K562 (cell line): ENCODE results near the gene RFC5. TPM values are rescaled to one million over a fixed set of nuclear protein-coding genes. Genes with fewer than 3 reads are reported as not detected.

ENCODE experiments used
- ATAC-seq: fragments of 200-7000 bp; cut with Tn5 transposase; 3 replicates; pipeline ENCODE4 v1.9.1; 2020; ENCODE audit warnings: moderate library complexity
- BruUV-seq: library from RNA; stranded (reverse); fragments of 400-500 nt; replicated peaks from 2 replicates; lab custom pipeline; 2021; lab: Mats Ljungman, UMichigan
- CTCF ChIA-PET: fragments of 300-600 bp; formaldehyde crosslinking; extraction: SDS; loops from one replicate; lab custom pipeline; 2021; ENCODE audit warnings: low intra/inter-chr PET ratio; lab: Yijun Ruan, JAX
- POLR2A ChIA-PET: fragments of 300-600, 350-650 bp; sonication (Branson Sonifier 250); formaldehyde crosslinking; extraction: SDS; loops from one replicate; lab custom pipeline; 2021; ENCODE audit warnings: antibody characterized with exemption, inconsistent platforms; lab: Yijun Ruan, JAX
- DNase-seq, 4 experiments: peaks; one replicate each; pipeline versions ENCODE4 v3.0.0 to v3.0.0-alpha.2; 2011 to 2018; ENCODE audit warnings: low spot score in 3 of 4, mixed read lengths in 3 of 4; ENCODE audit errors: extremely low read depth in 1 of 4
- FAIRE-seq: peaks from 2 replicates; lab custom pipeline; 2011; peaks lifted over from hg19 to GRCh38; lab: Jason Lieb, UNC
- H2AFZ ChIP-seq: 2 replicates; pipeline ENCODE4 v1.6.0; 2011; ENCODE audit warnings: low read depth, low read length, control low read depth, inconsistent platforms
- H3K27ac ChIP-seq: fragments of 200-600 bp; 3 replicates; pipeline ENCODE4 v1.8.0; 2011; ENCODE audit warnings: low read depth, mild to moderate bottlenecking, control low read depth, inconsistent platforms, low read length, moderate library complexity, mixed read lengths; ENCODE audit errors: extremely low read depth
- H3K27me3 ChIP-seq, 2 experiments: fragments of 300-600 bp in 1 of 2; 2 replicates in 1 of 2; 3 replicates in 1 of 2; pipeline versions ENCODE4 v1.6.0 to v1.8.0; 2011; ENCODE audit warnings: inconsistent platforms in 2 of 2, low read length in 2 of 2, mild to moderate bottlenecking in 1 of 2, mixed read lengths in 1 of 2, moderate library complexity in 1 of 2; ENCODE audit not compliant: control insufficient read depth in 2 of 2, insufficient read depth in 2 of 2
- H3K36me3 ChIP-seq: fragments of 300-600 bp; 3 replicates; pipeline ENCODE4 v1.8.0; 2011; ENCODE audit warnings: mild to moderate bottlenecking, low read length, inconsistent platforms; ENCODE audit not compliant: control insufficient read depth, insufficient read depth
- H3K4me1 ChIP-seq, 2 experiments: fragments of 200-600 bp in 1 of 2; replicated peaks in 1 of 2; 2 replicates in 1 of 2; 3 replicates in 1 of 2; pipeline versions ENCODE4 v1.5.1 to v1.8.0; 2011; ENCODE audit warnings: inconsistent platforms in 2 of 2, low read length in 2 of 2, mild to moderate bottlenecking in 1 of 2, mixed read lengths in 1 of 2, moderate library complexity in 1 of 2; ENCODE audit not compliant: control insufficient read depth in 2 of 2, insufficient read depth in 2 of 2
- H3K4me2 ChIP-seq: 2 replicates; pipeline ENCODE4 v1.6.1; 2011; ENCODE audit warnings: low read length, control low read depth, inconsistent platforms, mixed read lengths; ENCODE audit not compliant: insufficient read depth
- H3K4me3 ChIP-seq: fragments of 200-600 bp; sonication (generic), shearing (Covaris generic); 2 replicates; pipeline ENCODE4 v1.5.1; 2016; ENCODE audit warnings: control low read depth, inconsistent platforms
- H3K79me2 ChIP-seq: fragments of 200-600 bp; 3 replicates; pipeline ENCODE4 v1.8.0; 2011; ENCODE audit warnings: low read length, inconsistent platforms; ENCODE audit not compliant: control insufficient read depth, insufficient read depth
- H3K9ac ChIP-seq, 2 experiments: 2 replicates each; pipeline versions ENCODE4 v1.6.0 to v1.6.1; 2011; ENCODE audit warnings: low read depth in 2 of 2, low read length in 2 of 2, control low read depth in 1 of 2, inconsistent platforms in 1 of 2, mild to moderate bottlenecking in 1 of 2, mixed read lengths in 1 of 2; ENCODE audit not compliant: insufficient read depth in 1 of 2
- H3K9me1 ChIP-seq: one replicate; pipeline ENCODE4 v1.6.0; 2011; ENCODE audit warnings: inconsistent platforms, mild to moderate bottlenecking, low read length, moderate library complexity; ENCODE audit not compliant: control insufficient read depth, insufficient read depth
- H3K9me3 ChIP-seq: replicated peaks from 2 replicates; pipeline ENCODE4 v1.5.1; 2011; ENCODE audit warnings: low read depth, low read length, inconsistent platforms; ENCODE audit not compliant: control insufficient read depth, insufficient read depth
- H4K20me1 ChIP-seq: replicated peaks from 2 replicates; pipeline ENCODE4 v1.6.1; 2011; ENCODE audit warnings: low read length, inconsistent platforms, mixed read lengths; ENCODE audit not compliant: control insufficient read depth, insufficient read depth
- KLF16 ChIP-seq: IDR thresholded peaks from 2 replicates; pipeline ENCODE4 v1.6.1; 2016; ENCODE audit warnings: antibody characterized with exemption
- POLR2AphosphoS5 ChIP-seq: IDR thresholded peaks from 2 replicates; pipeline ENCODE4 v1.6.1; 2011; ENCODE audit warnings: mild to moderate bottlenecking, low read depth, low read length, moderate library complexity; ENCODE audit not compliant: control insufficient read depth, insufficient read depth
- TSHZ1 ChIP-seq: fragments of 250-450 bp; sonication (Bioruptor Pico); IDR thresholded peaks from 2 replicates; pipeline ENCODE4 v1.4.0; 2020; ENCODE audit warnings: mild to moderate bottlenecking, moderate library complexity
- ZNF140 ChIP-seq: fragments of 250-450 bp; sonication (Bioruptor Pico); IDR thresholded peaks from 2 replicates; pipeline ENCODE4 v1.8.0; 2021; ENCODE audit warnings: moderate library complexity, mild to moderate bottlenecking, inconsistent platforms
- ZNF668 ChIP-seq: fragments of 250-450 bp; sonication (Bioruptor Pico); IDR thresholded peaks from 2 replicates; pipeline ENCODE4 v1.8.0; 2022; ENCODE audit warnings: mild to moderate bottlenecking, inconsistent platforms
- WGBS: fragments of 100-300 bp; shearing (Covaris generic); methylation state at CpG from one replicate; pipeline ENCODE4 v1.1.6; 2016; ENCODE audit warnings: low coverage, mixed read lengths; ENCODE audit not compliant: insufficient coverage; ENCODE audit errors: missing lambda C conversion rate; 5-methylcytosine and 5-hydroxymethylcytosine counted together
- in situ Hi-C: fragments of 300-500 bp; cut with MboI; formaldehyde crosslinking; loops from 4 replicates; pipeline ENCODE4 v1.15.0; 2018; ENCODE audit warnings: inconsistent platforms, mixed read lengths
- intact Hi-C: fragments of 100-400 bp; cut with micrococcal nuclease; formaldehyde crosslinking; loops from 2 replicates; pipeline ENCODE4 v1.14.2; 2022
- polyA plus RNA-seq, 8 experiments: library from polyadenylated mRNA; depleted of rRNA in 4 of 8; stranded (reverse) in 5 of 8; unstranded in 3 of 8; fragments of >200 nt; fragmentation: Nextera tagmentation in 2 of 8; fragmentation: Illumina TruSeq in 1 of 8; extraction: Ambion mirVana in 2 of 8; extraction: Trizol in 1 of 8; gene quantifications; 2 replicates each; pipeline versions ENCODE4 v1.2.1 to v1.2.3, GENCODE V29; 2011 to 2014; ENCODE audit warnings: inconsistent platforms in 1 of 8, missing spikeins in 1 of 8
- total RNA-seq, 7 experiments: library from RNA; depleted of rRNA in 6 of 7; stranded (reverse); fragments of >200 nt in 6 of 7; fragmentation: Illumina TruSeq in 2 of 7; extraction: Trizol in 2 of 7; gene quantifications; 2 replicates each; pipeline versions ENCODE4 v1.2.1 to v1.2.3, GENCODE V29; 2011 to 2021; ENCODE audit warnings: low replicate concordance in 1 of 7

Gene RFC5
- total and polyA plus RNA-seq, 9 of the 15 experiments (the other 6 are each of a cell fraction or from before 2014, with no cell fraction given), result 61.8 to 189 (median 92.9) TPM

DNA sequence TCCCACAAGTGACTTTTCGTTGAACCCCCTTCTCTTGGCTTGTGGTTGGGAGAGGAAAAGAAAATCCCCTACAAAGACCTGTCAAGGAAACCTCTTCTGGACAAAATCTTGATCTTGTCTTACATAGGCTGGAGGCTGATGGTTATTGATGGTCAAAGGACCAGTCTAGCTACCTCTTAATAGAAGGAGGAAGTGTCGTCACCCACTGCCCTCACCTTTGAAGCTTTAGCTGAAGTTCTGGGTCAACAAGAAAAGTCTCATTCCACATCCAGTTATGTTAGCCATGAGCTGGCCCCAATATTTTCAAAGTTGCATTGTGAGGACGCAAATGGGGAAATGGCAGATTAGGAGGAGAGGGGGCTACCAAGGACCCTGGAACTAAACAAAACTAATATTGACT, 41.5 kb upstream of the RFC5 start:
- 3% methylated on average over 3 of the region's 3 CpGs for WGBS

More for the DNA sequence above, 41.5 kb upstream of the RFC5 start:
- TF ChIP-seq KLF16 (no peak), TSHZ1 (CRISPR knock-in tag) (no peak), ZNF140 (no peak), ZNF668 (CRISPR knock-in tag) (no peak), POLR2AphosphoS5 (no peak)
- Histone ChIP-seq H3K4me3 (no peak overlapping the region), H3K9me1 (no peaks in the 10 kb centered on the region), H3K9me3 (no peaks in the 10 kb centered on the region), H3K79me2 (no peaks in the 10 kb centered on the region), H3K4me2 (no peak overlapping the region), H3K4me1 (no peaks in the 10 kb centered on the region), H4K20me1 (no peaks in the 10 kb centered on the region), H3K36me3 (no peaks in the 10 kb centered on the region), H2AFZ (no peak overlapping the region), H3K27me3 (peaks cover 3 to 19% of the 10 kb centered on the region in 2 experiments; a peak in 3 of 5 replicates), H3K27ac (no peak overlapping the region), H3K9ac (no peak overlapping the region)
- BruUV-seq, result no TSS peak
- no peak for DNase-seq
- no peak for ATAC-seq
- in situ Hi-C loops, result no loop called here
- POLR2A ChIA-PET, result no interaction called here
- CTCF ChIA-PET, result no interaction called here
- no peak for FAIRE-seq
- intact Hi-C loops, result no loop called here
